AG04450 (cell line): ENCODE measurements around the gene P3H4. TPM values are rescaled to one million over a fixed set of nuclear protein-coding genes. Genes with fewer than 3 reads are reported as not detected.

Source experiments
- CTCF ChIA-PET: fragments of 300-600, 350-600 bp; formaldehyde crosslinking; extraction: SDS; loops from one replicate; lab custom pipeline; 2022; ENCODE audit warnings: antibody characterized with exemption, inconsistent platforms; lab: Charles Lee
- POLR2A ChIA-PET: fragments of 350-600 bp; formaldehyde crosslinking; extraction: SDS; loops from one replicate; lab custom pipeline; 2021; ENCODE audit warnings: antibody characterized with exemption, inconsistent platforms; lab: Yijun Ruan, JAX
- DNase-seq: peaks from one replicate; pipeline ENCODE4 v3.0.0-alpha.2; 2011; ENCODE audit warnings: low read depth, low spot score
- H3K27ac ChIP-seq: one replicate; pipeline ENCODE4 v1.5.1; 2012; ENCODE audit warnings: low read depth, low read length, control low read depth
- H3K27me3 ChIP-seq: one replicate; pipeline ENCODE4 v1.6.0; 2012; ENCODE audit warnings: low read length; ENCODE audit not compliant: control insufficient read depth, insufficient read depth
- H3K4me3 ChIP-seq: 2 replicates; pipeline ENCODE4 v1.5.1; 2011; ENCODE audit warnings: mild to moderate bottlenecking, low read depth, low read length, control low read depth
- H3K9me3 ChIP-seq: 2 replicates; pipeline ENCODE4 v1.5.1; 2012; ENCODE audit warnings: low read length; ENCODE audit not compliant: control insufficient read depth, insufficient read depth
- polyA plus RNA-seq: library from polyadenylated mRNA; depleted of rRNA; stranded (reverse); fragments of >200 nt; gene quantifications from 2 replicates; pipeline ENCODE4 v1.2.3, GENCODE V29; 2011
- TF ChIP-seq, protein P1 (sequence below): IDR thresholded peaks from 2 replicates; pipeline ENCODE4 v1.5.1; 2011; ENCODE audit warnings: low read depth, low read length, control low read depth, inconsistent platforms

Gene P3H4
- polyA plus RNA-seq, 1 experiment = 51.5 TPM

DNA sequence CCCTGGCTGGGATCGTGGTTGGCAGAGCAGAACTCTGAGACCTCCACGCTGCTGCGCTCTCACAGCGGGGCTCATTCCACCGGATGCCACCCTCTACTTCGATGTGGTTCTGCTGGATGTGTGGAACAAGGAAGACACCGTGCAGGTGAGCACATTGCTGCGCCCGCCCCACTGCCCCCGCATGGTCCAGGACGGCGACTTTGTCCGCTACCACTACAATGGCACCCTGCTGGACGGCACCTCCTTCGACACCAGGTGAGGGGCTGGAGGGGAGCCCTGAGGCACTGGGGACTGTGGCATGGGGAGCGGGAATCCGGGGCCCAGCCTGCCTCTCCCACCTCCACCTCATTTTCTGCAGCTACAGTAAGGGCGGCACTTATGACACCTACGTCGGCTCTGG is 6.3 kb upstream of the P3H4 start:
- DNase-seq = no peak
- POLR2A ChIA-PET = no interaction called here
- CTCF ChIA-PET = no interaction called here

DNA sequence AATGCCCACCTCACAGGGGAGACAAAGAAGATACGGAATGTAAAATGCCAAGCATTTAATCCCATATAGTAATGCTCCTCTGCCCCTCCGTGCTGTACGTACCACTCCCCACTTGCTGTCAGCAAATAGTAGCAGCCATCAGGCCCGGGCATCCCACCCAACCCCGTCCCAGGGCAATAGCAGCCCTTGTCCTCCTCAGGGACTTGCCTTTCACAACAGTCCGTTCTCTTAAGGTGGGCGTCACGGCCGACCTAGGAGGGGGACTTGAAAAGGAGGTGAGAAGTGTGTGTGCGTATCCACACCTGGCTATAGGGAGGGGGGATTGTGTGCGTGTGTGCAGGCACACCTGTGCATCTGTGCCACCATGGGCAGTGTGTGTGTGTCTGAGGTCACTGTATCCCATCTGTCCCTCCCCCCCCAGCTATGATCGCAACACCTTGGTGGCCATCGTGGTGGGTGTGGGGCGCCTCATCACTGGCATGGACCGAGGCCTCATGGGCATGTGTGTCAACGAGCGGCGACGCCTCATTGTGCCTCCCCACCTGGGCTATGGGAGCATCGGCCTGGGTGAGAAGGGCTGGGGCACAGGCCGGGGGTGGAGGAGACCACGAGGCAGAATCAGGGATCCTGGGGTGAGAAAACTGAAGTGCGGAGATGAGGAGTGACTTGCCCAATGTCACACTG is 5.0 kb upstream of the P3H4 start:
- no peak for DNase-seq
- Histone ChIP-seq H3K4me3 (no peak overlapping the region), H3K9me3 (no peaks in the 10 kb centered on the region), H3K27ac (no peak overlapping the region), H3K27me3 (no peaks in the 10 kb centered on the region)
- ChIA-PET POLR2A (no interaction called here), CTCF (interaction anchor here (0.7 kb wide), 1 partner anchor 15 kb away, joined by 3 read pairs; no protein-coding TSS in a partner anchor)
- TF ChIP-seq, protein P1, sequence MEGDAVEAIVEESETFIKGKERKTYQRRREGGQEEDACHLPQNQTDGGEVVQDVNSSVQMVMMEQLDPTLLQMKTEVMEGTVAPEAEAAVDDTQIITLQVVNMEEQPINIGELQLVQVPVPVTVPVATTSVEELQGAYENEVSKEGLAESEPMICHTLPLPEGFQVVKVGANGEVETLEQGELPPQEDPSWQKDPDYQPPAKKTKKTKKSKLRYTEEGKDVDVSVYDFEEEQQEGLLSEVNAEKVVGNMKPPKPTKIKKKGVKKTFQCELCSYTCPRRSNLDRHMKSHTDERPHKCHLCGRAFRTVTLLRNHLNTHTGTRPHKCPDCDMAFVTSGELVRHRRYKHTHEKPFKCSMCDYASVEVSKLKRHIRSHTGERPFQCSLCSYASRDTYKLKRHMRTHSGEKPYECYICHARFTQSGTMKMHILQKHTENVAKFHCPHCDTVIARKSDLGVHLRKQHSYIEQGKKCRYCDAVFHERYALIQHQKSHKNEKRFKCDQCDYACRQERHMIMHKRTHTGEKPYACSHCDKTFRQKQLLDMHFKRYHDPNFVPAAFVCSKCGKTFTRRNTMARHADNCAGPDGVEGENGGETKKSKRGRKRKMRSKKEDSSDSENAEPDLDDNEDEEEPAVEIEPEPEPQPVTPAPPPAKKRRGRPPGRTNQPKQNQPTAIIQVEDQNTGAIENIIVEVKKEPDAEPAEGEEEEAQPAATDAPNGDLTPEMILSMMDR = no peak

More for the DNA sequence above, 6.3 kb upstream of the P3H4 start:
- Histone ChIP-seq H3K27ac (no peak overlapping the region), H3K4me3 (no peak overlapping the region), H3K9me3 (no peaks in the 10 kb centered on the region), H3K27me3 (no peaks in the 10 kb centered on the region)
- TF ChIP-seq, protein P1 = no peak

DNA sequence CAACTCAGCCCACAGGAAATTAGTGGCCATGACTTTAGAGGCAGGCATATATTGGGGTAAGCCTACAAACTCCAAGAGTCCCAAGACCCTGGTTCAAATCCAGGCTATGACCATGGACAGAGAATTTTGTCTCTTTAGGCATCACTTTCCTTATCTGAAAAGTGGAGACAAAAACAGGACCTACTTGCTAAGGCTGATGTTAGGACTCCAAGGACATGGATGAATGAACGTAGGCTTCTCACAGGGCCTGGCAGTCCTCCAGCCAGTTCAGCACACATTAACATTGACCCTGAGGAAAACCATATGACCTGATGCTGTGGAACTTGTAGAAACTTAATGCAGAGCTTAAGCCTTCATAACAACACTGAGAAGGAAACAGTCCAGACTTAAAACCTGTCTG is 2.4 kb upstream of the P3H4 start:
- ChIA-PET POLR2A (no interaction called here), CTCF (interaction anchor here (1.3 kb wide), 1 partner anchor 13 kb away, joined by 3 read pairs; no protein-coding TSS in a partner anchor)
- Histone ChIP-seq H3K27me3 (no peaks in the 10 kb centered on the region), H3K4me3 (peak overlapping the region; percentile 87), H3K27ac (no peak overlapping the region), H3K9me3 (peaks cover 6% of the 10 kb centered on the region; the same call in 1 of the 2 replicates)
- TF ChIP-seq, protein P1 = no peak
- DNase-seq = no peak

DNA sequence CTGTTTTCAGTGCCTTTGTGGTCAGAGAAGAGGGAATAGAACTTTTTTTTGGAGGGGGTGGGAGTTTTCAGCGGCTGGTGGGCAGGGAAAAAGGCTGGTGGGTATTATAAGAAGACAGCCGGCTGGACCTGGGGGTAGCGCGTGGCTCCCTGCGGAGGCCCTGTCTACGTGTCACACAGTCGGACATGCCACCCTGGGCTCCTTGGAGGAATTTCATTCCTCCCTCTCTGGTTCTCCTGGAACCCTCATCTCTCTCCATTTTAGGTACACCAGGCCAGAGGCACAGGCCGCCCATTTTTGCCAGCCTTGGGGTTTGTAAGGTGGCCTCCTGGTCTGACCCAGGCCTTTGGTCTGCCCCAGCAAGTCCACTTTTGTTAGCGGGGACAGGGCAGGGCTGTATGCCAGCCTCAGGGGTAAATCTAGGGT is 2.0 kb upstream of the P3H4 start:
- TF ChIP-seq, protein P1 = no peak
- POLR2A ChIA-PET = no interaction called here
- peak overlapping the region; percentile 83 for H3K27ac ChIP-seq
- H3K27me3 ChIP-seq = no peaks in the 10 kb centered on the region
- peak overlapping the region; percentile 87 for H3K4me3 ChIP-seq
- no peak for DNase-seq
- CTCF ChIA-PET = no interaction called here
- peaks cover 6% of the 10 kb centered on the region; the same call in 1 of the 2 replicates for H3K9me3 ChIP-seq

DNA sequence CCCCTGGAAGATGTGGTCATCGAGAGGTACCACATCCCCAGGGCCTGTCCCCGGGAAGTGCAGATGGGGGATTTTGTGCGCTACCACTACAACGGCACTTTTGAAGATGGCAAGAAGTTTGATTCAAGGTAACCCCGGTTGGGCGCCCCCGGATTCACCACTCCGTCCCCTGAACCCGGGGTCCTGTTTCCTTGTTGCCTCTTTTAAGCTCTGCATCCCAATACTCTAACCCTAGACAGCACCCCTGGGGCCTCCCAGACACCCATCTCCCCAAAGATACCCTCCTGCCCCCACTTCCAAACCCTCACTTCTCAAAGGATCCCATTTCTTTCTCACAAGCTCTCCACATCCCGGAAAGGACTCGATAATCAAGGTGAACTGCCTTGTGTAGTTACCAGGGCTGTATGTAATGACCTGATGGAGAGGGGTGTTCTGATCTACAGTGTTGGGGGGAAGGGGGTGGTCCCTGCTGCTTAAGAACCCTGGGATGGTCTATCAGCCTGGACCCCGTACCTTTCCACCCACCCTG is 1.5 kb upstream of the P3H4 start:
- peak overlapping the region; percentile 83 for H3K27ac ChIP-seq
- TF ChIP-seq, protein P1 = no peak
- ChIA-PET CTCF (interaction anchor here (0.9 kb wide), 1 partner anchor 40 kb away, joined by 3 read pairs; no protein-coding TSS in a partner anchor), POLR2A (interaction anchor here (0.6 to 1.2 kb wide), 4 partner anchors 27 to 1009 kb away, joined by 3 to 6 read pairs (median 3); partner anchors contain the start of gene JUP)
- DNase-seq = no peak
- no peaks in the 10 kb centered on the region for H3K27me3 ChIP-seq
- H3K9me3 ChIP-seq = peaks cover 6% of the 10 kb centered on the region; the same call in 1 of the 2 replicates
- peak overlapping the region; percentile 87 for H3K4me3 ChIP-seq
